ENCODE measurements around the gene RPL18.

Gene RPL18

DNA sequence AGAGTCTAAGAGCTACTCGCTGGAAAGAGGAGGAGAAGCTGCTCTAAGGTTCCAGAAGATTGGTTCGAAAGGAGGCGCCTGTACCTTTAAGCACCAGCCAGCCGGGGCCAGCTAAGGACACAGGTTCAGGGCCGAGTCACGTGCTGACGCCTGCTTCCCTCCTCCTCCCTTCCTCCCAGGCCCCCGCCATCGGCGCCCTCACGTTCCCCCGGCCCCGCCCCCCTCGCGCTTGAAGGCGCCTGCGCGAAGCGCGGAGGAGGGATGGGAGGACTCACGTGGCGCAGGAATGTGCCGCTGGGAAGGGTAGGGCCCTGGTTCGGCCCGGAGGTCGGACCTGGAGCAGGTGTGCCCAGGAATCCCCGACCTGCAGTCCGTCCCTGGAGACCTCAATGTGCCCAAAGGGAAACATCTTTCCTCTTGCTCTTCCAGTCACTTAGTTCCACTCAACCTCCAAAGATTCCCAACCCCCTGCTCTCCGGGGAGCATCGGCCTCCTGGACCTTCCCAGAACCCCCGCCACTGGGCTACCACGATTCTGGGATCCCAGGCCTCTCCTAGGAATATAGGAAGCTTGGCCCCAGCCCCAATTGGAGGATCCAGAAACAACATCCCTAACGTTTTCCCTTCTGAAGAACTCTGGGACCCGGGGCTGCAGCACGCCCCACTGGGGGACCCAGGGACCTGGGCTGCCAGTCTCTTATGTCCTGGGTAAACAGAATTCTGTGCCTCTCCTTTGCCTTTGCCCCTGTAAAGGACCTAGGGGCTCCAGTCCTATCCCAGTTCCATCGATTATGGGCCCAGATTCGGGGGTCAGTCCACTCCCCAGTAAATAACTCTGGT, 15.7 kb upstream of the RPL18 start (continued):
- TF ChIP-seq TCF7L2 (IDR thresholded peaks at IDR 0.05; ENCODE audit: borderline replicate concordance, low read depth, low read length), result no peak
- no peak for TF ChIP-seq ZNF521 (tag by site-specific recombination; IDR thresholded peaks at IDR 0.05)
- TF ChIP-seq, protein P1, sequence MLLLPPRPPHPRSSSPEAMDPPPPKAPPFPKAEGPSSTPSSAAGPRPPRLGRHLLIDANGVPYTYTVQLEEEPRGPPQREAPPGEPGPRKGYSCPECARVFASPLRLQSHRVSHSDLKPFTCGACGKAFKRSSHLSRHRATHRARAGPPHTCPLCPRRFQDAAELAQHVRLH (tag by site-specific recombination; IDR thresholded peaks at IDR 0.05), result peak; percentile 84
- no peak for TF ChIP-seq ZNF211 (tag by site-specific recombination; IDR thresholded peaks at IDR 0.05; ENCODE audit: low read depth)
- TF ChIP-seq HOXC10 (CRISPR knock-in tag; IDR thresholded peaks at IDR 0.05), result no peak
- TF ChIP-seq, protein P2, sequence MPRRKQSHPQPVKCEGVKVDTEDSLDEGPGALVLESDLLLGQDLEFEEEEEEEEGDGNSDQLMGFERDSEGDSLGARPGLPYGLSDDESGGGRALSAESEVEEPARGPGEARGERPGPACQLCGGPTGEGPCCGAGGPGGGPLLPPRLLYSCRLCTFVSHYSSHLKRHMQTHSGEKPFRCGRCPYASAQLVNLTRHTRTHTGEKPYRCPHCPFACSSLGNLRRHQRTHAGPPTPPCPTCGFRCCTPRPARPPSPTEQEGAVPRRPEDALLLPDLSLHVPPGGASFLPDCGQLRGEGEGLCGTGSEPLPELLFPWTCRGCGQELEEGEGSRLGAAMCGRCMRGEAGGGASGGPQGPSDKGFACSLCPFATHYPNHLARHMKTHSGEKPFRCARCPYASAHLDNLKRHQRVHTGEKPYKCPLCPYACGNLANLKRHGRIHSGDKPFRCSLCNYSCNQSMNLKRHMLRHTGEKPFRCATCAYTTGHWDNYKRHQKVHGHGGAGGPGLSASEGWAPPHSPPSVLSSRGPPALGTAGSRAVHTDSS (tag by site-specific recombination; IDR thresholded peaks at IDR 0.05), result peak; percentile 75
- TF ChIP-seq ZNF223 (tag by site-specific recombination; IDR thresholded peaks at IDR 0.05), result peak; percentile 64; the same call in 1 of the 2 replicates
- TF ChIP-seq ZNF76 (tag by site-specific recombination; IDR thresholded peaks at IDR 0.05; ENCODE audit: borderline replicate concordance, low read depth), result peak; percentile 94
- peak; percentile 59 for TF ChIP-seq ZBTB8A (tag by site-specific recombination; IDR thresholded peaks at IDR 0.05)
- peak; percentile 95 for TF ChIP-seq IKZF3 (tag by site-specific recombination; IDR thresholded peaks at IDR 0.05)
- no peak for TF ChIP-seq ZNF830 (tag by site-specific recombination; IDR thresholded peaks at IDR 0.05; ENCODE audit: low read depth)
- TF ChIP-seq RBAK (tag by site-specific recombination; IDR thresholded peaks at IDR 0.05), result no peak
- 0 out of 2 replicates have a peak, but pooled peaks have one; percentile 14 for TF ChIP-seq ZNF10 (tag by site-specific recombination; IDR thresholded peaks at IDR 0.05)
- TF ChIP-seq ZNF423 (tag by site-specific recombination; IDR thresholded peaks at IDR 0.05), result peak; percentile 53; the same call in 1 of the 2 replicates
- TF ChIP-seq, protein P3, sequence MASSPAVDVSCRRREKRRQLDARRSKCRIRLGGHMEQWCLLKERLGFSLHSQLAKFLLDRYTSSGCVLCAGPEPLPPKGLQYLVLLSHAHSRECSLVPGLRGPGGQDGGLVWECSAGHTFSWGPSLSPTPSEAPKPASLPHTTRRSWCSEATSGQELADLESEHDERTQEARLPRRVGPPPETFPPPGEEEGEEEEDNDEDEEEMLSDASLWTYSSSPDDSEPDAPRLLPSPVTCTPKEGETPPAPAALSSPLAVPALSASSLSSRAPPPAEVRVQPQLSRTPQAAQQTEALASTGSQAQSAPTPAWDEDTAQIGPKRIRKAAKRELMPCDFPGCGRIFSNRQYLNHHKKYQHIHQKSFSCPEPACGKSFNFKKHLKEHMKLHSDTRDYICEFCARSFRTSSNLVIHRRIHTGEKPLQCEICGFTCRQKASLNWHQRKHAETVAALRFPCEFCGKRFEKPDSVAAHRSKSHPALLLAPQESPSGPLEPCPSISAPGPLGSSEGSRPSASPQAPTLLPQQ (tag by site-specific recombination; IDR thresholded peaks at IDR 0.05), result peak; percentile 58; the same call in 1 of the 2 replicates
- no peak for TF ChIP-seq MYNN (tag by site-specific recombination; IDR thresholded peaks at IDR 0.05; ENCODE audit: borderline replicate concordance)
- TF ChIP-seq, protein P4, sequence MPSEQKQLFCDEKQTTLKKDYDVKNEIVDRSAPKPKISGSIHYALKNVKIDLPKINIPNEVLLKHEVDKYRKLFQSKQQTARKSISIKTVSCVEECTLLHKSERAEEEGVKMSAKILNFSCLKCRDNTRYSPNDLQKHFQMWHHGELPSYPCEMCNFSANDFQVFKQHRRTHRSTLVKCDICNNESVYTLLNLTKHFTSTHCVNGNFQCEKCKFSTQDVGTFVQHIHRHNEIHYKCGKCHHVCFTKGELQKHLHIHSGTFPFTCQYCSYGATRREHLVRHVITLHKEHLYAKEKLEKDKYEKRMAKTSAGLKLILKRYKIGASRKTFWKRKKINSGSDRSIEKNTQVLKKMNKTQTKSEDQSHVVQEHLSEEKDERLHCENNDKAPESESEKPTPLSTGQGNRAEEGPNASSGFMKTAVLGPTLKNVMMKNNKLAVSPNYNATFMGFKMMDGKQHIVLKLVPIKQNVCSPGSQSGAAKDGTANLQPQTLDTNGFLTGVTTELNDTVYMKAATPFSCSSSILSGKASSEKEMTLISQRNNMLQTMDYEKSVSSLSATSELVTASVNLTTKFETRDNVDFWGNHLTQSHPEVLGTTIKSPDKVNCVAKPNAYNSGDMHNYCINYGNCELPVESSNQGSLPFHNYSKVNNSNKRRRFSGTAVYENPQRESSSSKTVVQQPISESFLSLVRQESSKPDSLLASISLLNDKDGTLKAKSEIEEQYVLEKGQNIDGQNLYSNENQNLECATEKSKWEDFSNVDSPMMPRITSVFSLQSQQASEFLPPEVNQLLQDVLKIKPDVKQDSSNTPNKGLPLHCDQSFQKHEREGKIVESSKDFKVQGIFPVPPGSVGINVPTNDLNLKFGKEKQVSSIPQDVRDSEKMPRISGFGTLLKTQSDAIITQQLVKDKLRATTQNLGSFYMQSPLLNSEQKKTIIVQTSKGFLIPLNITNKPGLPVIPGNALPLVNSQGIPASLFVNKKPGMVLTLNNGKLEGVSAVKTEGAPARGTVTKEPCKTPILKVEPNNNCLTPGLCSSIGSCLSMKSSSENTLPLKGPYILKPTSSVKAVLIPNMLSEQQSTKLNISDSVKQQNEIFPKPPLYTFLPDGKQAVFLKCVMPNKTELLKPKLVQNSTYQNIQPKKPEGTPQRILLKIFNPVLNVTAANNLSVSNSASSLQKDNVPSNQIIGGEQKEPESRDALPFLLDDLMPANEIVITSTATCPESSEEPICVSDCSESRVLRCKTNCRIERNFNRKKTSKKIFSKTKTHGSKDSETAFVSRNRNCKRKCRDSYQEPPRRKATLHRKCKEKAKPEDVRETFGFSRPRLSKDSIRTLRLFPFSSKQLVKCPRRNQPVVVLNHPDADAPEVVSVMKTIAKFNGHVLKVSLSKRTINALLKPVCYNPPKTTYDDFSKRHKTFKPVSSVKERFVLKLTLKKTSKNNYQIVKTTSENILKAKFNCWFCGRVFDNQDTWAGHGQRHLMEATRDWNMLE (tag by site-specific recombination; conservative IDR thresholded peaks at IDR 0.05; ENCODE audit: low read depth), result no peak
- peak; percentile 89 for TF ChIP-seq KLF16 (tag by site-specific recombination; IDR thresholded peaks at IDR 0.05)
- TF ChIP-seq ZXDB (tag by site-specific recombination; IDR thresholded peaks at IDR 0.05), result peak; percentile 71
- peak; percentile 99 for TF ChIP-seq ZNF366 (tag by site-specific recombination; conservative IDR thresholded peaks at IDR 0.05)
- no peak for TF ChIP-seq SETDB1 (IDR thresholded peaks at IDR 0.05; ENCODE audit: insufficient read length, low read length)
- peak; percentile 78 for TF ChIP-seq ZNF341 (tag by site-specific recombination; IDR thresholded peaks at IDR 0.05; ENCODE audit: low read depth)
- TF ChIP-seq, protein P5, sequence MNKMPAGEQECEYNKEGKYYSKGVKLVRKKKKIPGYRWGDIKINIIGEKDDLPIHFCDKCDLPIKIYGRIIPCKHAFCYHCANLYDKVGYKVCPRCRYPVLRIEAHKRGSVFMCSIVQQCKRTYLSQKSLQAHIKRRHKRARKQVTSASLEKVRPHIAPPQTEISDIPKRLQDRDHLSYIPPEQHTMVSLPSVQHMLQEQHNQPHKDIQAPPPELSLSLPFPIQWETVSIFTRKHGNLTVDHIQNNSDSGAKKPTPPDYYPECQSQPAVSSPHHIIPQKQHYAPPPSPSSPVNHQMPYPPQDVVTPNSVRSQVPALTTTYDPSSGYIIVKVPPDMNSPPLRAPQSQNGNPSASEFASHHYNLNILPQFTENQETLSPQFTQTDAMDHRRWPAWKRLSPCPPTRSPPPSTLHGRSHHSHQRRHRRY (tag by site-specific recombination; IDR thresholded peaks at IDR 0.05), result no peak
- peak; percentile 81 for TF ChIP-seq GLIS2 (tag by site-specific recombination; IDR thresholded peaks at IDR 0.05)
- no peak for TF ChIP-seq ZNF324 (tag by site-specific recombination; IDR thresholded peaks at IDR 0.05)
- no peak for TF ChIP-seq ZNF157 (tag by site-specific recombination; IDR thresholded peaks at IDR 0.05)
- TF ChIP-seq, protein P6, sequence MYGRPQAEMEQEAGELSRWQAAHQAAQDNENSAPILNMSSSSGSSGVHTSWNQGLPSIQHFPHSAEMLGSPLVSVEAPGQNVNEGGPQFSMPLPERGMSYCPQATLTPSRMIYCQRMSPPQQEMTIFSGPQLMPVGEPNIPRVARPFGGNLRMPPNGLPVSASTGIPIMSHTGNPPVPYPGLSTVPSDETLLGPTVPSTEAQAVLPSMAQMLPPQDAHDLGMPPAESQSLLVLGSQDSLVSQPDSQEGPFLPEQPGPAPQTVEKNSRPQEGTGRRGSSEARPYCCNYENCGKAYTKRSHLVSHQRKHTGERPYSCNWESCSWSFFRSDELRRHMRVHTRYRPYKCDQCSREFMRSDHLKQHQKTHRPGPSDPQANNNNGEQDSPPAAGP (tag by site-specific recombination; IDR thresholded peaks at IDR 0.05), result peak; percentile 32; the same call in 1 of the 2 replicates
- peak; percentile 66; the same call in 1 of the 2 replicates for TF ChIP-seq KLF7 (tag by site-specific recombination; IDR thresholded peaks at IDR 0.05; ENCODE audit: borderline replicate concordance)
- peak; percentile 89; the same call in 1 of the 2 replicates for TF ChIP-seq ZNF600 (tag by site-specific recombination; IDR thresholded peaks at IDR 0.05)
- no peak for TF ChIP-seq ZNF701 (tag by site-specific recombination; IDR thresholded peaks at IDR 0.05)

All from HEK293 (cell line).